Stimulated activated CD8-positive, alpha-beta memory T cell treated with anti-CD3 and anti-CD28 coated beads, Interleukin-15, amount 100 ng/mL, for 4 hours (primary cell): Measurements from ENCODE around the gene FAM110D.

Source experiments
- DNase-seq, 2 donors: peaks; one replicate each; pipeline ENCODE4 v3.0.0-alpha.2; 2020; ENCODE audit warnings: low read depth in 2 of 2

FAM110D gene

DNA sequence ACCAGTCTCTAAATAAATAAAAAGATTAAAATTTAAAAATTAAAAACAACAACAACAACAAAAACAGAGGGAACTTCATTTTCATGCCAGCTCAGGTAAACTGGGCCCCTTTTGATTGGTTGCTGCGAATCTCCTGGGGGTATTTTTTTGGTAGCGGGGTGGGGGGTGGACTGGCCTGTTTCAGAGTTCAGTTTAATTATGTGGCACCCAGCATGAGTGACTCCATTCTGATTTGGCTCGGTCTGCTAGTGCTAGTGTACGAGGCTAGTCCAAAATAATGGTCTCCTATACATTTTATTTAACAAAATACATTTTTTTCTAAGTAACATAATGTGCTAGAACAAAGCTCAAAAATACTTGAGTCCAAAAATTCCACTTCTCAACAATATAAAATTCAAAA lies 29.1 kb upstream of the FAM110D start:
- no peak for DNase-seq

DNA sequence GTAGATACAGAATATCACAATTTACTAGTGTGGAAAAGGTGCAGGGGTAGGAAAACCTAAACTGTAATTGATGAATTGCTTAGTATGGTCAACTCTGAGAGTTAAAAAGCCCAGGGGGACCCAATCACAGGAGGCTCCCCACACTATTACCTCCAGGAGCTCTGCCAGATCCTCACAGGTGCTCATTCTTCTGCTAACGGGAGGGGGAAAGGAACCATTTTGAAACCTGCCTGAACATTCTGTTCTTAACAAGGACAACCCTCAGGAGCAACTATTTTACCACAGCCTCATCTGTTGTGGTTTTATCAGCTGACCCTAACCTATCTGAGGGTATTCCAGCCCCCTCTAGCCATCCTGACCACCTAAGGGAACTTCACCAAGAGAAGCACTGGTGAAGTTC lies 28.2 kb upstream of the FAM110D start:
- no peak for DNase-seq

DNA sequence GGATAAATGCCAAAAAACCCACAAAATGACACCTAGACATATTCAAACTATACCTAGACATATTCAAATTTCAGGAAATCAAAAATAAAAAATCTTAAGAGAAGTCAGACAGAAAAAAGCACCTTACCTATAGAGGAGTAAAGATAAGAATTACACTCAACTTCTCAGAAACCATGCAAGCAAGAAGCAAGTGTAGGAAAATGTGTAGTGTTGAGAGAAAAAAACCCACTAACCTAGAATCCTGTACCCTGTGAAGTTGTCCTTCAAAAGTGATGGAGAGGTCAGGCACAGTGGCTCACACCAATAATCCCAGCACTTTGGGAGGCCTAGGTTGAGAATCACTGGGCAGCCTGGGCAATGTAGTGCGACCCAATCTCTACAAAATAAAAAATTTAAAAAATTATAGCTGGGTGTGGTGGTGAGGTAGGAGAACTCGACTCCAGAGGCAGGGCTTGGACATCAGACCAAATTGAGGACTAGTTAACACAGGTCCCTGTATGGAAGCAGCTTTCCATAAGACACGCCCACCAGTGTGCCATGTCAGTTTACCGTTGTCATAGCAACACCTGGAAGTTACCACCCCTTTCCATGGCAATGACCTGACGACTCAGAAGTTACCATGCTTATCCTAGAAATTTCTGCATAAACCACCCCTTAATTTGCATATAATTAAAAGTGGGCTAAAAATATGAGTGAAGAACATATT lies 26.6 kb upstream of the FAM110D start:
- no peak for DNase-seq

DNA sequence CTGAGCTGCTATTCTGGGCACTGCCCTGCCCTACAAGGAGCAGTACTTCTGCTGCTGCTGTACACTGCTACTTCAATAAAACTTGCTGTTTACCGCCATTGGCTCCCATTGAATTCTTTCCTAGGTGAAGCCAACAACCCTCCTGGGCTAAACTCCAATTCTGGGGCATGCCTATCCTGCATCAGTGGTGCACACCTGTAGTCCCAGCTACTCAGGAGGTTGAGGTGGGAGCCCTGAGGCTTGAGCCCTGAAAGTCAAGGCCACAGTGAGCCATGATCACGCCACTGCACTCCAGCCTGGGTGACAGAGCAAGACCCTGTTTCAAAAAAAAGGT lies 26.1 kb upstream of the FAM110D start:
- DNase-seq, result no peak

DNA sequence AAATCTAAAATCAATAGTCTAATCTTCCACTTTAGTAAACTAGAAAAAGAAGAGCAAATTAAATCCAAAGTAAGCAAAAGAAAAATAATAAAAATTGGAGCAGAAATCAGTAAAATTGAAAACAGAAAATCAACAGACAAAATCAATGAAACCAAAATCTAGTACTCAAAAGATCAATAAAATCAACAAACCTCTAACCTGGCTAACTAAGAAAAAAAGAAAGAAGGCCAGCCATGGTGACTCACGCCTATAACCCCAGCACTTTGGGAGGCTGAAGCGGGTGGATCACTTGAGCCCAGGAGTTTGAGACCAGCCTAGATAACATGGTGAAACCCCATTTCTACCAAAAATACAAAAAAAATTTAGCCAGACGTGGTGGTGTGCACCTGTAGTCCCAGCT lies 24.4 kb upstream of the FAM110D start:
- no peak for DNase-seq

DNA sequence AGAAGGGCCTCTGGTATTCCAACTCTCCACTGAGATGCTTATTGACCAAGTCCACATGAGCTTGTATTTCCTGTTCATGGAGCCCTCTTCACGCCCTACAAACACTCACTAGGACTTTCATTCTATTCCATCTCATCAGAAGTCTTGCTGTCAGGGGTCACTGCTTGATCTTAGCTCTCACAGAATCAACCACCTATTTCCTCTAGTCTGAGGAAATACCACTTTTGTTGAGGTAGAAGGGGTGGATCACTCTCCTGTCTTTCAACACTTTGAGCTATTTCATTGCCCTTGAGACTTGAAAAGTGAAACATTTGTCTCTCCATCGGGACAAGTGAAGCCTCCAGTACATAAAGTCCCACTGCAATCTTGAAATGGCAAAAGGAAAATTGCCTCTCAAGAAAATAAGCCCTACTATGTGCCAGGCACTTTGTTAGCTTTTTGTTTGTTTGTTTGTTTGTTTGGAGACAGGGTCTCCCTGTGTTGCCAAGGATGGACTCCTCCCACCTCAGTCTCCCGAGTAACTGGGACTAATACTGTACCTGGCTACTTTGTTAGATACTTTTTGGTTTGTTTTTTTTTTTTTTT lies 19.8 kb upstream of the FAM110D start:
- no peak for DNase-seq

DNA sequence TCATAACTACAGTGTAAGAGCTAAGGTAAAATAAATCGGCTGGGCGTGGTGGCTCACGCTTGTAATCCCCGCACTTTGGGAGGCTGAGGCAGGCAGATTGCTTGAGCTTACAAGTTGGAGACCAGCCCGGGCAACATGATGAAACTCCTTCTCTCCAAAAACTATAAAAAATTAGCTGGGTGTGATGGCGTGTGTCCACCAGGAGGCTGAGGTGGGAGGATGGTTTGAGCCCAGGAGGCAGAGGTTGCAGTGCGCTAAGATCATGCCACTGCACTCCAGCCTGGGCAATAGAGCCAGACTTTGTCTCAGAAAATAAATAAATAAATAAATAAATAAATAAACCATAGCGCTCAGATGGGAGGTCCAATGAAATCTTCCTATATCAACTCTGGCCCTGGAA lies 16.7 kb upstream of the FAM110D start:
- DNase-seq, result no peak

DNA sequence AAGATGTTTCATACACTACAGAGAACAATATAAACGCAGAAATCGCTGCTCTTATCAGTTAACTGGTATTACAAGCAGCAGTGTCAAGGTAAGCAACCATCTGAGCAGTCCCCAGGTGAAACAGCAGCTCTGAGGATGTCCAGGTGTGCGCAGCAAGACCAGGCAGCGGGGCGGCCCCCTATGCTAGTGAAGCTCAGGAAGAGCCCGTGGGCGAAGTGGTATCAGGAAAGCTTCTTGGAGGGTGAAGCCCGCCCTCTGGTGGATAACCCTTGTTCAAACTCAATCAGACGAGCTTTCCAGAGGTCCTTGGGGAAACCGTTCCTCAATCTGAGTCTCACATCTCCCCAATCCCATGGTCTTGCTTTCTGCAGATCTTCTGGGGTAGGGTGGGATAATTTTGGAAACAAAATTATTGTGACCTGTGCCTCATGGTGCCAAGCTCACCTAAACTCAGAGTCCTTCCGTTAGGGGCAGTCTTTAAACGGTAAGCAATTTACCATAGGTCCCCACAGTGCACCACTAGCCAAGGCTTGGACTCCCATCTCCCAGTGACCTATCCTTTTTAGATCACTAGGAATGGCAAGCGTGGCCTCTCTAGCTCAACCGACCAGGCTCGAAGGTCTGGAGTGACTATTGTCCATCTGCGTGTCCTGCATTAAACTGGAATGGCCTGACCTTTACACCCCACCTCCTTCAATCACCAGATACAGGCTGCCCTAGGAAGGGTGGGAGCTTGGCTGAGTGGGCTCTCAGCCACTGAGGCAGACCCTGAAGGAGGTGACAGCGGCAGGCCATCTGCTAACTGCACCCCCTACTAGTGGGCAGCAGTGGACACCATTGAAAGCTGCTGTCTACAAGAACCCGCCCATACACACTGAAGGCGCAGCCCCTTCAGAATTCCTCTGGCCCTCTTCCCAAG lies 13.6 kb upstream of the FAM110D start:
- DNase-seq, result peak; percentile 42 to 50

DNA sequence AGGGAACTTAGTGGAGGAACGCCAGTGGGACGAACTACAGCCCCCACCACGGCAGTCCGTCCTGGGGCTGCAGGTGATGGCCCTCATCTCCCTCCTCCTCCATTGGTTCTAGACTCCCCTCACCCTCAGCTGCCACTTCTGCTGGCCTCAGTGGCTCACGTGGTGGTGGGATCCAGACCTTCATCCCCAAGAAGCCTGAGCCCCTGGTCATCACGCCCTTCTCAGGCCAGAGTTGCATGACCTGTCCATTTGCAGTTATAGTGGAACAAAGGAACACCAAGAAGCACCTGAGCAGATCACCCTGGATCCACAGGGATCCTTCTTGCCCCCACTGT lies 13.0 kb upstream of the FAM110D start:
- DNase-seq, result no peak

DNA sequence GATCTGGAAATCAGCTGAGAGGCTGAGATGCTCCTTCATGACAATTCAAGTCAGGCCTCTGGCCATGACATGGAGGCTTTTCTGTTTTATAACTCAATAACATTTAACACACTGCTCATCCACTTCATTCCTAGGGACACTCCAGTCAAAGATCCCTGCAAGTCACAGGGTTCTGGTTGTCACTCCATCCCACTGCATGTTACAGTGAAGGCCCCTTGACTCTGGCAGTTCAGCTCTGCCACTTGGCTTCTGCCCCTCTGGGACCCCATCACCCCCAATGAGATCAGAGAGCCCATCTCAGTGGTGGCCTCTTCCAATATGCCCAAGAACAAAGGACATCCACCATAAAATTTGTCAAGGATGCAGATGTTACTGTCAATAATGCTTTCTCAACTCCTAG lies 10.0 kb upstream of the FAM110D start:
- DNase-seq, result no peak

DNA sequence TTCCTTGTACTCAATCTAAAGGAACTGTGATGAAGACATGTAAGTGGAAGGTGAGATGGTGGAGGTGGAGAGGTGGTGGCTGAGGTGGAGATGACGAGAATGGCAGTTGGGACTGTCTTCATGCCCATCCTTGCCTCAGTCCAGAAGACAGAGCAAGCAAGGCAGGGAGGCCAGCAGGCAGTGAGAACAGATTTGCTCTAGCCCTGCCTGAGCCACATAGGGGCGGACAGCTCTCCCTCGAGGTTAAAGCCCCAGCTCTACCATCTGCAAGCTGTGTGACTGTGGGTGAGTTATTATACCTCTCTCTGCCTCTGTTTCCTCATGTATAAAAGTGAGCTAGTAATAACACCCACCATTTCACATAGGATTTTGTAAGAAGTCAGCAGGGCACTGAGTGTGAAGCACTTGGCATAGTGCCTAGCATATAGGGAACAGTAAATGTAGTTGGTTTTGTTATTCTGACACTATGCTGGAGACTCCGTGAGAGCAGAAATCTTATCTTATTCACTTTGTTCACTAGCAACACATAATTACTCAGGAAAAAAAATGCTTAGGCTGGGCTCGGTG lies 4.8 kb upstream of the FAM110D start:
- DNase-seq, result no peak

DNA sequence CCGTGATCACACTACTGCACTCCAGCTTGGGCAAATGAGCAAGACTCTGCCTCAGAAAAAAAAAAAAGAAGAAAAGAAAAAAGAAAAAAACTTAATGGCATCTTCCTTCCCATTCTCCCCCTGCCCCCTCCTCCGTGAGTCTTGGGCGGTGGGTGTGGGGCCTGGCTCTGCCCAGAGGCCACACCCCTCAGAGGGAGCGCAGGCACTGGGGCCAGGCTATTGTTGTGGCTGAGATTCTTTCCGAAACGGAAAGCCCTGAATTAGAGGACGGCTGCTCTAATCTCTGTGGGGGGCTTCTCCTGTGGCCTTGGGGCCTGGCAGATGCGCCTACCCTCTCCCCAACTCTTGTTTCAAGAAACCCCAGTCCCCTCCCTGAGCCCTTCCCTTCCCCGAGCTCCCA lies 4.1 kb upstream of the FAM110D start:
- no peak for DNase-seq

DNA sequence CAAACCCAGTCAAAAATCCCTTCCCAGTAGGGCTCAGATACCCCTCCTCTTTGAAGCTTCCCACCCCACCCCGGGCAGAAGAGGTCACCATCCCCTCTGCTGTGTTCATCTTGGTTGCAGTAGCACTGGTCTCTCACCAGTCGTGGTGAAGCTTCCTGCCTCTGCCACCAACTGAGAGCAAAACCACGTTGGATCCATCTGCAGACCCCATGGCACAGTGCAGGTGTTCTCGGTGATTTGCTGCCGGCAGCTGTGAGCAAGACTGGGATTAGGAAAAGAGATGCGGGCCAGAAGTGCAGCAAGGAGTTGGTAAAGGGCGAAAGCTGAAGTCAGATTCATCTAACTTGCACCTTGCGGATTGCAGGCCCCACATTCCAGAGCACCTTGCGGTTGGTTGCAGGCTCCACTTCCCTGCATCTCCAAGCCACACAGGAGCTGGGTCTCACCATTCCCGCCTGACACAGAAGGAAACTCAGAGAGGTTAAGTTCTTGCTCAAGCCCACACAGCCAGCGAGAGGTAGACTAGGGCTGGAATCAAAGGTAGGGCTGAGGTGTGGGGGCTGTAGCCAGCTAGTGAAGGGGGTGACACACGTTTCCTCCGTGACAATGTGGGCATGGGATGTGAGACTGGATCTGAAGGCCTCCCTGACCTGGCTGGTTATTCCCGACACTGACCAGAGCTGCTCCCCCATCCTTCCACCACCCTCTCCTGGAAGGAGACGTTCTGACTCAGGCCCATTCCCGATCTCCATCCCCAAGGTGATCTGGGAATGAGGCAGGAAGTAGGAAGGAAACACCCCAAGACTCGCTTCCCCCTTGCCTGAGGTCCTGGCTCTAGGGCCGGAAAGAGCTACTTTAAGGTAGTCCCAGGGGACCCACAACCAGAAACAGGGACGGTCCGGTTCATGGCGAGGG lies 3.3 kb upstream of the FAM110D start:
- no peak for DNase-seq

DNA sequence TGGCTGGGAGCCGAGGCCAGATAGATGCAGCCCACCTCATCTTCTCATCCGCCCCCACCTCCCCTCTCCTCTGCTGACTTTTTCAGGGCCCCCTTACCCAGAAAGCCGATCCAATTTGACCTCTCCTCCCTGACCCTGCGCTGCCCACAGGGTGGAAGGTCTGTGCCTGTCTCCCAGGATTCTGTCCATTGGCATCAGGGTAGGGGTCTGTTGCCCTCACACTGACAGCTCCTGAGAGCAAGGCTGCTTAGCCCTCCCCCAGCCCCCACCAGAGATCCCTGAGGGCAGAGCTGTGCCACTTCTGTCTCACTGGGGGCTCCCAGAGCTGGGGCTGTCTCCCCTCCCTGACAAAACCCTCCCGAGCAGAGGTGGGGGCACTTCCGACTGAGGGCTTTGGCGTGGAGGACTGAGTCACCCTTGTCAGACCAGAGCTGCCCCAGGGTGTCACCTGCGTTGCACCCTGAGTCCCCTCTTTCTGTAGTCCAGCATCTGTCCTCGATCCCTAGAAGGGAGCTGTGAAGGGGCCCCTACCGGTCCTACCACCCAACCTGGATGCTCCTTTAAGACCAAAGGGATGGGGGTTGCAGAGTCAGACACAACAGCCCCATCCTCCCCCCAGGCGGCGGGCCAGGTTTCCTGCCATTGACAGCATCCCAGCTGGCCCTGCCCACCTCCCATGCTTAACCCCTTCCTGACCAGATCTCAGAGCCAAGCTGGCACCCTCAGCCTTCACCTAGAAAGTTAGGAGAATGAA lies 2.4 kb upstream of the FAM110D start:
- no peak for DNase-seq

DNA sequence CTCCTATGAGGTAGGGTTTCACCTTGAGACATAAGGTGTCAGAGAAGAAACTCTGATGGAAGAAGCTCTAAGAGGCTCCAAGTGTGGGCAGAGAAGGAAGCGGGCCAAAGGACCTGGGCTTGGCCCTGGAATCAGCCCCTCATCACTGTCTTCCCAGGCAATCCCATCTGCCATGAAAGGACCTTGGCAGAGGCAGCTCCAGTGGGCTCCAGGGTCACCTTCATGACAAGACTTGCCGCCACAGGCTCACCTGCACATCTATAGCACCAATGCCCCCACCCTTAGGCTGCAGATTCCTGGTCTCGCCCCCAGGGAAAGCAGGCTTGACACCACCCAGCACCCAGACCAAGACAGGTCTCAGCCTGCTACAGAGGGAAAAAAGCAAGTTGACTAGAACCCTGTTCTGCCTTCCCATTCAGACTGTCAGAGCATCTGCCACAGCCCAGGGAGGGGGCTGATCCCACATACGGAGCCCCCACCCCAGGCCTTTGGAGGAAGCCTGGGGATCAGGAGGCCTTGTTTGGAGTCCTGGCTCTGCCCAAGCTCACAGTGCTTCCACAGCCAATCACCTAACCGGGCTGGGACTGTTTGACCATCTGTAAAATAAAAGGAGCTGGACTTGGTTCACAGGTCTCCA lies 490 bp upstream of the FAM110D start:
- DNase-seq, result no peak

DNA sequence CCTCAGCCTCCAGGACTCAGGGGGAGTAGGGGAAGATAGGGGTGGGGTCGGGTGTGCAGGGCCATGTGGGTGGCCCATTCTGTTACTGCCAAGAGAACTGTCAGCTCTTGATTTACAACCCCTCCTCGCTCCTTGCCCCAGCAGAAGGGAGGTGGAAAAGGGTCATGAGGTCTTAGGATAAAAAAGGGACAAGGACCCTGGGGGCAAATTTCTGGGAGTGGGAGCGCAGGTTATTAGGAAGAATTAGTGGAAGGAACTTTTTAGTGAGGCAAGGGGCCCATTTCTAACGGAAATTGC lies 812 bp downstream of the FAM110D start:
- no peak for DNase-seq

DNA sequence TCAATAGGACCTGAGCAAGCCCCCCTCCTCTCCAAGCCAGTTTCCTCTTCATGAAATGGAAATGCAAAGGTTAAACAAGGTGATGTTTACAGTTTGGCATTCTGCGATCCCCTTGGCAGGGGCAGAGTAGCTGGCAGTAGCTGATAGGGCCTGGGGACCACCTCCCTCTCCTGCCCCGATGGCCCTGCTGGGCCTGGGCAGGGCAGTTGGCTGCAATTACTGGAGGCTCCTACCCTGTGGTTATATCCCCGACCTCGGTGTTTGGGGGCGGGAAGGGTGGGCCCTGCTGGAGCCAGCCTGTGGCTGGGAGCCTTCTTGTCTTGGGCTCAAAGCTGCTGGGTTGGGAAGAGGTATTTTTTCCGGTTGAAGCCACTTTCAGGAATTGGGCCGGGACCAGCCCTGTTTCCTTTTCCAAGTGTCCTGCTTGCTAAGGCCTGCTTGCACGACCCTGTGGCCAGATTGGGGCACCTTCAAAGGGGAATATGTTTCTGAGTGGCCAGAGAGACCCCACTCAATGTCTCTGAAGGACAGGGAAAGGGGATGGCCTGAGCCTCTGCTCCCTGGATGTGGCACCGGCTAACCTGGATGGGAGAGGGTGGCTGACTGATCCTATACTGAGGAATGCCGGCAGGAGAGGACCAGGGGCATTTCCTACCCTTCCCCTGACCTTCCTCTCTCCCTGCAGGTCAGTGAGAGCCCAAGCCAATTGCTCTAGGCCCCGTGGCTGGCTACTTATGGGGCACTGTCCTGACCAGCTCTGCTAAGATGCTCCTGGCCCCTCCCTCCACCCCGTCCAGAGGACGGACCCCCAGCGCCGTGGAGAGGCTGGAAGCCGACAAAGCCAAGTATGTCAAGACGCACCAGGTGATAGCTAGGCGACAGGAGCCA lies 1.9 kb downstream of the FAM110D start:
- DNase-seq, result no peak

DNA sequence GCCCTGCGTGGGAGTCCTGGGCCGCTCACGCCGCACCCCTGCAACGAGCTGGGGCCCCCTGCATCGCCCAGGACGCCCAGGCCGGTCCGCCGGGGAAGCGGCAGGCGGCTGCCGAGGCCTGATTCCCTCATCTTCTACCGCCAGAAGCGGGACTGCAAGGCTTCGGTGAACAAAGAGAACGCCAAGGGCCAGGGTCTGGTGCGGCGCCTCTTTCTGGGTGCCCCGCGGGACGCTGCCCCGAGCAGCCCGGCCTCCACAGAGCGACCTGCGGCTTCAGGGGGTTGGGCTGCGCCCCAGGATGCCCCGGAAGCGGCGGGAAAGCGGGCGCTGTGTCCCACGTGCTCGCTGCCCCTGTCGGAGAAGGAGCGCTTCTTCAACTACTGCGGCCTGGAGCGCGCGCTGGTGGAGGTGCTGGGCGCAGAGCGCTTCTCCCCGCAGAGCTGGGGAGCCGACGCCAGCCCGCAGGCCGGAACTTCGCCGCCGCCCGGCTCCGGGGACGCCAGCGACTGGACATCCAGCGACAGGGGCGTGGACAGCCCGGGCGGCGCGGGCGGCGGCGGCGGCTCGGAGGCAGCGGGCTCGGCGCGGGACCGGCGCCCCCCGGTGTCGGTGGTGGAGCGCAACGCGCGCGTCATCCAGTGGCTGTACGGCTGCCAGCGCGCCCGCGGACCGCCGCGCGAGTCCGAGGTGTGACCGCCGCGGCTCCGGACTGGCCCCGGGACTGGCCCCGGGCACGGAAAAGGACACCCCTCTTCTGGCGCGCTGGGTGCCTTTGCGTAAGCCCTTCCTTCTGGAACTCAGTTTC lies 2.7 kb downstream of the FAM110D start:
- no peak for DNase-seq

DNA sequence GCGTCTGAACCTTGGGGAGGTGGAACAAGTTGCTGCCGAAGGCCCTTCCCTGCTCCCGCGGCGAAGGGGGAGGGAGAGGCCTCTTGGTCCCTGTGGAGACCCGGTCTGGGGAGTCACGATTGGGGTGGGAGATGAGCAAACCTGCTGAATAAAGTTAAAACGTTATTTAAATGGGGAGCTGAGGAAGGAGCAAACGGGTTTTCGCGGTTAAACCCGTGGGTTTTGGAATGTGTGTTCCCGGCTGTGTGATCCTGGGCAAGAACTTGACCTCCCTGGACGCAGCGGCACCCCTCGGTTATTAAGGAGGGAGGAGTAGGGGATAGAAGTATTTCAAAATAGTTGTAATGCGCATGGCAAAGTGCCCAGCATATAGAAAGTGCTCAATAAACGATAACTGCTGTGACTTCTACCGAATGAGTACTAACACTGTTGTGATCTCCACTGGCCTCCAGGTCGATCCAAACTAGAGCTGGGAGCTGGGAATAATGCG lies 3.4 kb downstream of the FAM110D start:
- no peak for DNase-seq
